ENCODE measurements around the gene SLC43A2. TPM values are rescaled to one million over a fixed set of nuclear protein-coding genes. Genes with fewer than 3 reads are reported as not detected.

Gene SLC43A2
- total RNA-seq, 2 experiments from 2014 or later = 0.55 to 1.3 TPM

DNA sequence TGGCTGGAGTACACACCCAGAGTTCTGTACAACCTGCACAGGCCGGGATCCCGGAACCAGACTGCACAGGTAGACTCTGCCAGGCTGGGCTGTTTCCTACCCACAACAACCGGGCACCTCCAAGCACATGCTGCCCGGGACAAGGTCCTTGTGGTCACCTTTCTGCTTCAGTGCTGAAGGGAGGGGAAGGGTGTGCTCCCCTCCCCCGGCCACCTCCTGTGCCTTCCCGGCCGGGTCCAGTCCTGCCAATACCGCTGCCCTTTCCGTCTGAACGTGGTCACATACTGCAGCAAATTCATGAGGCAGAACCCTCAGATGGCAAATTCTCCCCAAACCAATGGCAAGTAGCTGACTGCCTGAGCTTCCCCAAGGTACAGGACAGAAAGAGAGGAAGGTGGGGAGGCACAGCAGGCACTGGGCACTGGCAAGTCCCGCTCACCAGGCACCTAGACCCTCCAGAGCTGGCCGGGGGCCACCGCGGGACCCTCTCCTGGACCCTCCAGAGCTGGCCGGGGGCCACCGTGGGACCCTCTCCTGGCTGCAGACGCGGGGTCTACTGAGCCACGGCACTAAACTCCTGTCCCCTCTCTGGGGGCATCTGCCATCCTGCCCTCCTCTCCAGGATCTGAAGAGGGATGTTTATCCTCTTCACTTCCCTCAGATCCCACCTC, 22.8 kb downstream of the SLC43A2 start:
- H3K36me3 Mint-ChIP-seq = no peaks in the 10 kb centered on the region
- DNase-seq = no peak
- CTCF ChIA-PET = no interaction called here
- peaks cover 13% of the 10 kb centered on the region for H3K4me1 Mint-ChIP-seq
- H3K4me3 Mint-ChIP-seq = no peak overlapping the region
- H3K27ac Mint-ChIP-seq = no peak overlapping the region
- H3K27me3 Mint-ChIP-seq = no peaks in the 10 kb centered on the region
- peaks cover 3% of the 10 kb centered on the region for H3K9me3 Mint-ChIP-seq (ENCODE audit: low read depth)
- ATAC-seq = no peak

- no peaks in the 10 kb centered on the region for H3K36me3 Mint-ChIP-seq
- ATAC-seq = no peak
- no peak overlapping the region for H3K4me3 Mint-ChIP-seq
- H3K27ac Mint-ChIP-seq = no peak overlapping the region
- CTCF ChIA-PET = no interaction called here
- no peaks in the 10 kb centered on the region for H3K27me3 Mint-ChIP-seq
- peaks cover 3% of the 10 kb centered on the region for H3K9me3 Mint-ChIP-seq (ENCODE audit: low read depth)
- DNase-seq = no peak
- peaks cover 13% of the 10 kb centered on the region for H3K4me1 Mint-ChIP-seq
These were observed 23.7 kb downstream of the SLC43A2 start for GRCh38 chr17:1604831-1605528.

- ATAC-seq = no peak
- H3K9me3 Mint-ChIP-seq (ENCODE audit: low read depth) = peaks cover 3% of the 10 kb centered on the region
- H3K27ac Mint-ChIP-seq = no peak overlapping the region
- DNase-seq = no peak
- H3K4me1 Mint-ChIP-seq = no peaks in the 10 kb centered on the region
- no peaks in the 10 kb centered on the region for H3K27me3 Mint-ChIP-seq
- no peak overlapping the region for H3K4me3 Mint-ChIP-seq
- no peaks in the 10 kb centered on the region for H3K36me3 Mint-ChIP-seq
- CTCF ChIA-PET = interaction anchor here (0.6 kb wide), 1 partner anchor 14 kb away, joined by 4 read pairs; no protein-coding TSS in a partner anchor
These were observed 27.1 kb downstream of the SLC43A2 start for GRCh38 chr17:1601571-1601970.

GRCh38 chr17:1598399-1599095, 30.1 kb downstream of the SLC43A2 start:
- no peaks in the 10 kb centered on the region for H3K4me1 Mint-ChIP-seq
- H3K4me3 Mint-ChIP-seq = no peak overlapping the region
- CTCF ChIA-PET = interaction anchor here (1.0 kb wide), 1 partner anchor 31 kb away, joined by 3 read pairs; no protein-coding TSS in a partner anchor
- no peak overlapping the region for H3K27ac Mint-ChIP-seq
- H3K9me3 Mint-ChIP-seq (ENCODE audit: low read depth) = peaks cover 3% of the 10 kb centered on the region
- no peaks in the 10 kb centered on the region for H3K27me3 Mint-ChIP-seq
- no peak for DNase-seq
- no peak for ATAC-seq
- H3K36me3 Mint-ChIP-seq = no peaks in the 10 kb centered on the region

DNA sequence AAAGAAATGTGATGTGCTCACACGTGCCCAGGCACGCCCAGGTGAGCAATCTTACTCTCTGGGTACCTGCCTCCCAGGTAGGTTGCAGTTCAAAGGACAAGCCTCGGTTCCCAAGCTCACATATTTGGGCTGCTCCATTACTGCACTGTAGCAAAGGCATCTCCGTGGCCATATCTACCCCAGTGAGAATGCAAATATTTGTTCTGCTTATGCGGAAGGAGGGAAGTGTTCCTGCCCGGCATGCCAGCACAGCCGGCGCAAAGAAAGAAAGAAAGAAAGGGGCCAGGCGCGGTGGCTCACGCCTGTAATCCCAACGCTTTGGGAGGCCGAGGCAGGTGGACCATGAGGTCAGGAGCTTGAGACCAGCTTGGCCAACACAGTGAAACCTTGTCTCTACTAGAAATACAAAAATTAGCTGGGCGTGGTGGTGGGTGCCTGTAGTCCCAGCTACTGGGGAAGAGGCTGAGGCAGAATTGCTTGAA, 30.7 kb downstream of the SLC43A2 start:
- Mint-ChIP-seq H3K9me3 (ENCODE audit: low read depth) (peaks cover 3% of the 10 kb centered on the region), H3K36me3 (no peaks in the 10 kb centered on the region), H3K4me1 (peaks cover 2% of the 10 kb centered on the region), H3K27ac (no peak overlapping the region), H3K4me3 (no peak overlapping the region), H3K27me3 (no peaks in the 10 kb centered on the region)
- CTCF ChIA-PET = no interaction called here
- DNase-seq (no peak), ATAC-seq (no peak)

GRCh38 chr17:1593630-1593931, 35.1 kb downstream of the SLC43A2 start:
- CTCF ChIA-PET = interaction anchor here (1.1 kb wide), 1 partner anchor 36 kb away, joined by 3 read pairs; no protein-coding TSS in a partner anchor
- no peaks in the 10 kb centered on the region for H3K27me3 Mint-ChIP-seq
- H3K36me3 Mint-ChIP-seq = no peaks in the 10 kb centered on the region

DNA sequence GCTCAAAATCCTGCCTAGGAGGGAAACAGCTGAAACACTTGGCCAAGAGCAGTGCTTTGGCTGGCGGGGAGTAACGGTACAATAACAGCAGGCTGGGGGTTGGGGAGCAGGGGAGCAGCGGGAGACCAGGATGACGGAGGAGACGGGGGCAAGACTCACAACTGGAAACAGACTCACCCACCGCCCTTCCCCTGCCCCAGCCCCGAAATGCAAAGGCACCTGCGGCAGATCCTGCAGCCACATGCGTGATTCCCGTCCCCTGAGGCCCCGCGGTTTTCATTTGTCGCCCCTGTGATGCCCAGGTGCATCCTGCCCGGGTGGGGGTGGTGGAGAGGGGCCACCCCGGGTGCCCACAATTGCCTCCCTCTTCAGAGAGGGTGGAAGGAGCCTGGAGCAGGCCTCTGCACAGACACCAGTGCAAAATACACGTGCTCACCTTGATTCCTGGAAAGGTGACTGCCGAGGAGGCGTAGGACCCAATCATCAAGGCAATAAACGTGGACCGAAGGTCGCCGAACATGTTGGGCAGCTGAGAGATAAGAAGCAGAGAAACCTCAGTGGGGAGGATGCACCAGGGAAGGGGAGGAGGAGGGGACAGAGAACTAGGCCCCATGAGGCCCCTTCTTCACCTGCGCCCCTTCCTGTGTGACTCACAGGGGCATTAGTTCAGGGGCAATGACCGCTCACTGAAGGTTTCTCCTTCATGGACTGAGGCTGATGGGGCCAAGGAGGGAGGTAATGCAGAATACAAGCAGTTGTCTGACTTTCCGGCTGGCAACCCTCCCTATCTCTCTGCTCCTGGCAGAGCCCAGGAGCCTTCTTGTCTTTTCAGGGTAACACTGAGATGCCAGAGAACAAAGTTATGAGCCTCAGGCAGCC, 35.6 kb downstream of the SLC43A2 start:
- Mint-ChIP-seq H3K27ac (no peak overlapping the region), H3K4me1 (peaks cover 5% of the 10 kb centered on the region), H3K27me3 (no peaks in the 10 kb centered on the region), H3K9me3 (ENCODE audit: low read depth) (no peaks in the 10 kb centered on the region), H3K4me3 (no peak overlapping the region), H3K36me3 (no peaks in the 10 kb centered on the region)
- ATAC-seq (no peak), DNase-seq (no peak)
- CTCF ChIA-PET = interaction anchor here (1.1 kb wide), 1 partner anchor 37 kb away, joined by 3 read pairs; no protein-coding TSS in a partner anchor

More at GRCh38 chr17:1593630-1593931, 35.1 kb downstream of the SLC43A2 start:
- DNase-seq (no peak), ATAC-seq (no peak)
- Mint-ChIP-seq H3K27ac (no peak overlapping the region), H3K4me3 (no peak overlapping the region), H3K9me3 (ENCODE audit: low read depth) (no peaks in the 10 kb centered on the region), H3K4me1 (peaks cover 5% of the 10 kb centered on the region)

DNA sequence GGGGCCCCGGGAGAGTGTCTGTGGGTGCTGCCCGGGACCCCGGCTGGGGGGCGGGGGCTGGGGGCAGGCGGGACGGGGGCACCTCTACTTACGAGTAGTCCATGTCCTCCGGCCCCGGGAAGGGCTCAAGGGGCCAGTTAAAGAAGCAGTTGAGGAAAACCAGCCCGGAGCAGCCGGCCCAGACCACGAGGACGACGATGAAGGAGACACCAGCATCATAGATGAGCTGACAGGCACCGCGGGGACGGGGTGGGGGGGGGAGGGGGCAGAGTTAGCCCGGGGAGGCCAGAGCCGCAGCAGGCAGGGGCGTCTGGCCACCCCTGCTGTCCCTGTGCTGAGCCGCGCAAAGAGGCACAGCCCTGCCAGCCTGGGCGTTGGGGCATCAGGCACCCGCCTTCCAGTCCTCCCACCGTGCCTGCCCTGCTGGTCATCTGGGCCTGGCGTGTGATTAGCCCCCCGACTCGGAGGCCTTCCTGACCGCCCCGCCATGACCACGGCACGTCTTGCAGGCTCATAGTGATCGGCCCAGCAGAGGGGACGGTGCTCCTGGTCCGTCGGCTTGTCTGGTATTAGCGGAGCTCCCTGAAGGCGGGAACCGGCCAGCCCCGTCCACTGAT, 37.1 kb downstream of the SLC43A2 start:
- H3K4me1 Mint-ChIP-seq = peaks cover 5% of the 10 kb centered on the region
- H3K4me3 Mint-ChIP-seq = no peak overlapping the region
- CTCF ChIA-PET = no interaction called here
- DNase-seq = no peak
- no peaks in the 10 kb centered on the region for H3K27me3 Mint-ChIP-seq
- no peak for ATAC-seq
- no peak overlapping the region for H3K27ac Mint-ChIP-seq
- H3K36me3 Mint-ChIP-seq = no peaks in the 10 kb centered on the region
- H3K9me3 Mint-ChIP-seq (ENCODE audit: low read depth) = no peaks in the 10 kb centered on the region

- H3K4me1 Mint-ChIP-seq = peaks cover 5% of the 10 kb centered on the region
- no peak overlapping the region for H3K27ac Mint-ChIP-seq
- DNase-seq (no peak), ATAC-seq (no peak)
- H3K27me3 Mint-ChIP-seq = no peaks in the 10 kb centered on the region
- no peaks in the 10 kb centered on the region for H3K36me3 Mint-ChIP-seq
- CTCF ChIA-PET = no interaction called here
- H3K4me3 Mint-ChIP-seq = no peak overlapping the region
- no peaks in the 10 kb centered on the region for H3K9me3 Mint-ChIP-seq (ENCODE audit: low read depth)
These were observed 37.7 kb downstream of the SLC43A2 start for GRCh38 chr17:1590747-1591473.

DNA sequence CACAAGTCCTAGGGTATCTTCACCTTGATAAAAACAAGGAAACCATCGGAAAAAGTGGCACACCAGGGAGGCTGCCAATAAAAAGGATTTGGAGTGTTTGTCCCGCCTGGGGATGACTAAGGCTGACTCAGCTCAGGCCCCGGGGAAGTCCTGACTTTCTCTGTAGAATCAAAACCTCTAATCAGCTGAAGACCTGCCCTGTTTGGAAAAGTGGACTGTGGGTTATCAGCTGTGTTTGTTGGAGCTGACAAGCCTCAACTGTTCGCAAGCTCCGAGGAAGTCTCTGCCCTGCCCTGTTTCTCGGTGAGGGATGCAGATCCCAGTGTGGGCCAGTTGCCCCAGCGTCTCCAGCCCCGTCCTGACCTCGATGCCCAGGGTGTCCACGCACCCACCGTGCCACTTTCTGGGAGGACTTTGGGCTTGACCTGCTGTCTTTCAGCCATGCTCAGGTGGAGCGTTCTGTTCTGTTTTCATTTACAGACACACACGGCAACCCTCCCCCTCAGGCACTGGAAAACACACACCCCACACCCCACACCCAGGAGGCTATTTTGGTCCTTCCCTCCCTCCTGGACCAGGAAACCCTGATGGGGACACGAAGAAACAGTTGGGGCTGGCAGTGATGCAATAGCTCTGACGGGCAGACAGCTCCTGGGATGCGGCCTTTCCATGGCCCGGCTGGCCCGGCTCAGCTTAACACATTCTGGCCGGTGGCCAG, 38.4 kb downstream of the SLC43A2 start:
- peaks cover 5% of the 10 kb centered on the region for H3K4me1 Mint-ChIP-seq
- H3K36me3 Mint-ChIP-seq = no peaks in the 10 kb centered on the region
- ATAC-seq = no peak
- H3K9me3 Mint-ChIP-seq (ENCODE audit: low read depth) = no peaks in the 10 kb centered on the region
- no peak overlapping the region for H3K4me3 Mint-ChIP-seq
- H3K27me3 Mint-ChIP-seq = no peaks in the 10 kb centered on the region
- DNase-seq = no peak
- CTCF ChIA-PET = no interaction called here
- H3K27ac Mint-ChIP-seq = no peak overlapping the region

- Mint-ChIP-seq H3K4me3 (no peak overlapping the region), H3K27ac (no peak overlapping the region), H3K36me3 (no peaks in the 10 kb centered on the region), H3K4me1 (peaks cover 5% of the 10 kb centered on the region), H3K27me3 (no peaks in the 10 kb centered on the region), H3K9me3 (ENCODE audit: low read depth) (no peaks in the 10 kb centered on the region)
- ATAC-seq (no peak), DNase-seq (no peak)
- CTCF ChIA-PET = no interaction called here
These were observed 39.6 kb downstream of the SLC43A2 start for GRCh38 chr17:1588821-1589585.
